H9 (cell line): ENCODE data around the gene TPCN2. TPM values are rescaled to one million over a fixed set of nuclear protein-coding genes. Genes with fewer than 3 reads are reported as not detected.

ENCODE experiments used
- DNase-seq: peaks from one replicate; pipeline ENCODE4 v3.0.0-alpha.2; 2017
- H2AFZ ChIP-seq: one replicate; pipeline ENCODE4 v1.6.1; 2013; ENCODE audit warnings: mild to moderate bottlenecking, low read length, control low read depth, moderate library complexity
- H2AK5ac ChIP-seq: 2 replicates; pipeline ENCODE4 v1.6.1; 2013; ENCODE audit warnings: low read length, control low read depth, mixed read lengths; ENCODE audit not compliant: insufficient read length
- H2BK120ac ChIP-seq: one replicate; pipeline ENCODE4 v1.6.1; 2013; ENCODE audit warnings: low read depth, mild to moderate bottlenecking, low read length, control low read depth, inconsistent platforms; ENCODE audit not compliant: poor library complexity, severe bottlenecking
- H2BK12ac ChIP-seq: 2 replicates; pipeline ENCODE4 v1.6.1; 2013; ENCODE audit warnings: low read length, control low read depth, mixed read lengths, low read depth; ENCODE audit not compliant: insufficient read length
- H2BK15ac ChIP-seq: 2 replicates; pipeline ENCODE4 v1.6.1; 2013; ENCODE audit warnings: low read depth, low read length, control low read depth
- H2BK20ac ChIP-seq: one replicate; pipeline ENCODE4 v1.6.1; 2013; ENCODE audit warnings: low read depth, mild to moderate bottlenecking, low read length, control low read depth, inconsistent platforms; ENCODE audit not compliant: poor library complexity, severe bottlenecking
- H2BK5ac ChIP-seq: 2 replicates; pipeline ENCODE4 v1.6.1; 2013; ENCODE audit warnings: low read length, control low read depth, mixed read lengths; ENCODE audit not compliant: insufficient read length
- H3K14ac ChIP-seq: 2 replicates; pipeline ENCODE4 v1.6.1; 2013; ENCODE audit warnings: low read length, control low read depth; ENCODE audit not compliant: insufficient read depth
- H3K18ac ChIP-seq: 2 replicates; pipeline ENCODE4 v1.6.1; 2013; ENCODE audit warnings: low read depth, mild to moderate bottlenecking, mixed read lengths, low read length, control low read depth; ENCODE audit not compliant: insufficient read length
- H3K23ac ChIP-seq: 2 replicates; pipeline ENCODE4 v1.6.1; 2013; ENCODE audit warnings: low read length, control low read depth, mixed read lengths, low read depth; ENCODE audit not compliant: insufficient read length
- H3K23me2 ChIP-seq: 2 replicates; pipeline ENCODE4 v1.6.1; 2013; ENCODE audit warnings: low read depth, mild to moderate bottlenecking, mixed read lengths, low read length, control low read depth; ENCODE audit not compliant: insufficient read length, poor library complexity, severe bottlenecking
- H3K27ac ChIP-seq: 2 replicates; pipeline ENCODE4 v1.5.1; 2013; ENCODE audit warnings: low read length, control low read depth, mixed read lengths, low read depth; ENCODE audit not compliant: insufficient read length
- H3K27me3 ChIP-seq: 2 replicates; pipeline ENCODE4 v1.6.1; 2013; ENCODE audit warnings: low read length, control low read depth, inconsistent platforms; ENCODE audit not compliant: insufficient read depth
- H3K4ac ChIP-seq: 2 replicates; pipeline ENCODE4 v1.6.1; 2013; ENCODE audit warnings: low read depth, mild to moderate bottlenecking, control low read depth, inconsistent platforms, low read length, moderate library complexity
- H3K4me1 ChIP-seq: 2 replicates; pipeline ENCODE4 v1.6.1; 2013; ENCODE audit warnings: low read length, control low read depth, inconsistent platforms; ENCODE audit not compliant: insufficient read depth
- H3K4me2 ChIP-seq: 2 replicates; pipeline ENCODE4 v1.6.1; 2013; ENCODE audit warnings: low read length, control low read depth, mixed read lengths; ENCODE audit not compliant: insufficient read length, insufficient read depth
- H3K56ac ChIP-seq: 2 replicates; pipeline ENCODE4 v1.6.1; 2013; ENCODE audit warnings: low read depth, mild to moderate bottlenecking, mixed read lengths, low read length, control low read depth; ENCODE audit not compliant: insufficient read length
- H3K79me1 ChIP-seq: 2 replicates; pipeline ENCODE4 v1.6.1; 2013; ENCODE audit warnings: low read depth, mild to moderate bottlenecking, moderate library complexity, low read length, control low read depth, inconsistent platforms; ENCODE audit not compliant: insufficient read depth, poor library complexity, severe bottlenecking
- H3K79me2 ChIP-seq: 2 replicates; pipeline ENCODE4 v1.6.1; 2013; ENCODE audit warnings: low read length, control low read depth, inconsistent platforms; ENCODE audit not compliant: insufficient read depth
- H3K9ac ChIP-seq: 2 replicates; pipeline ENCODE4 v1.6.1; 2013; ENCODE audit warnings: low read length, control low read depth, mixed read lengths; ENCODE audit not compliant: insufficient read length; ENCODE audit errors: extremely low read depth
- H3K9me3 ChIP-seq: one replicate; pipeline ENCODE4 v1.6.1; 2013; ENCODE audit warnings: low read depth, low read length, inconsistent platforms; ENCODE audit not compliant: control insufficient read depth
- H3T11ph ChIP-seq: one replicate; pipeline ENCODE4 v1.6.1; 2013; ENCODE audit warnings: mild to moderate bottlenecking, low read length, control low read depth, inconsistent platforms
- H4K20me1 ChIP-seq: one replicate; pipeline ENCODE4 v1.6.1; 2013; ENCODE audit not compliant: control insufficient read depth, insufficient read length, insufficient read depth
- H4K5ac ChIP-seq: 2 replicates; pipeline ENCODE4 v1.6.1; 2013; ENCODE audit warnings: low read depth, mild to moderate bottlenecking, mixed read lengths, low read length, control low read depth; ENCODE audit not compliant: insufficient read length
- H4K8ac ChIP-seq: replicated peaks from 2 replicates; pipeline ENCODE4 v1.6.1; 2013; ENCODE audit warnings: low read length, control low read depth, mixed read lengths, low read depth; ENCODE audit not compliant: insufficient read length
- H4K91ac ChIP-seq: 2 replicates; pipeline ENCODE4 v1.6.1; 2013; ENCODE audit warnings: low read depth, mild to moderate bottlenecking, moderate library complexity, mixed read lengths, low read length, control low read depth; ENCODE audit not compliant: insufficient read length
- H3K27ac Mint-ChIP-seq, 3 experiments: 2 replicates in 2 of 3; 3 replicates in 1 of 3; pipeline ENCODE4 v1.8.0; 2020 to 2021; ENCODE audit warnings: mixed read lengths in 3 of 3, mild to moderate bottlenecking in 1 of 3, moderate library complexity in 1 of 3
- H3K27me3 Mint-ChIP-seq: 2 replicates; pipeline ENCODE4 v1.8.0; 2021; ENCODE audit warnings: low read depth, mild to moderate bottlenecking, moderate library complexity, mixed read lengths
- H3K36me3 Mint-ChIP-seq, 3 experiments: 2 replicates in 2 of 3; 3 replicates in 1 of 3; pipeline ENCODE4 v1.8.0; 2020 to 2021; ENCODE audit warnings: low read depth in 3 of 3, mixed read lengths in 3 of 3; ENCODE audit not compliant: insufficient read depth in 1 of 3
- H3K4me1 Mint-ChIP-seq, 2 experiments: 2 replicates each; pipeline ENCODE4 v1.8.0; 2020; ENCODE audit warnings: mixed read lengths in 2 of 2
- H3K4me3 Mint-ChIP-seq, 2 experiments: 2 replicates in 1 of 2; 3 replicates in 1 of 2; pipeline ENCODE4 v1.8.0; 2020 to 2021; ENCODE audit warnings: mild to moderate bottlenecking in 2 of 2, mixed read lengths in 2 of 2, moderate library complexity in 1 of 2
- H3K9me3 Mint-ChIP-seq, 2 experiments: 2 replicates in 1 of 2; 3 replicates in 1 of 2; pipeline ENCODE4 v1.8.0; 2020; ENCODE audit warnings: mild to moderate bottlenecking in 2 of 2, mixed read lengths in 2 of 2, moderate library complexity in 1 of 2
- CTCF ChIP-seq: fragments of 200-600 bp; sonication (generic); conservative IDR thresholded peaks from 3 replicates; pipeline ENCODE4 v1.8.0; 2021; ENCODE audit warnings: antibody characterized with exemption, mild to moderate bottlenecking
- WGBS: extraction: QIAGEN DNeasy Blood & Tissue Kit; methylation state at CpG from one replicate; pipeline ENCODE4 v1.1.7; 2013; ENCODE audit warnings: missing lambda C conversion rate, low lambda C conversion rate, mixed read lengths; ENCODE audit not compliant: insufficient read length; ENCODE audit errors: extremely low coverage; 5-methylcytosine and 5-hydroxymethylcytosine counted together
- total RNA-seq: library from RNA; stranded (reverse); gene quantifications from 2 replicates; pipeline ENCODE4 v1.2.1, GENCODE V29; 2021

Gene TPCN2
- total RNA-seq, 1 experiment from 2014 or later = 16.8 TPM

- Histone ChIP-seq H3K56ac (no peak overlapping the region), H3K4me2 (no peak overlapping the region), H3K9me3 (peaks cover 10% of the 10 kb centered on the region), H2BK15ac (no peak overlapping the region), H3K23me2 (no peaks in the 10 kb centered on the region), H3K79me1 (no peaks in the 10 kb centered on the region), H4K5ac (no peak overlapping the region), H3K27ac (no peak overlapping the region), H3K18ac (no peak overlapping the region), H4K20me1 (no peaks in the 10 kb centered on the region), H3K4ac (no peak overlapping the region), H3K9ac (no peak overlapping the region), H2BK20ac (no peak overlapping the region), H3K23ac (no peak overlapping the region), H3T11ph (no peak overlapping the region), H2BK5ac (no peak overlapping the region), H2AFZ (no peak overlapping the region), H3K14ac (no peak overlapping the region), H4K8ac (no peak overlapping the region), H4K91ac (no peak overlapping the region), H3K4me1 (no peaks in the 10 kb centered on the region), H2AK5ac (no peak overlapping the region), H3K27me3 (no peaks in the 10 kb centered on the region), H3K79me2 (no peaks in the 10 kb centered on the region), H2BK120ac (no peak overlapping the region), H2BK12ac (no peak overlapping the region)
- H3K36me3 Mint-ChIP-seq = peaks cover 15 to 28% (median 15%) of the 10 kb centered on the region in 3 experiments; a peak in 5 of 7 replicates
- H3K9me3 Mint-ChIP-seq = peaks cover 27 to 30% of the 10 kb centered on the region in 2 experiments
- H3K4me3 Mint-ChIP-seq = no peak overlapping the region
- WGBS = no CpG with 5 or more reads among the region's 7 CpGs
- peak; percentile 18 for DNase-seq
- peaks cover 6% of the 10 kb centered on the region for H3K27me3 Mint-ChIP-seq
- H3K27ac Mint-ChIP-seq = no peak overlapping the region
- peaks cover 5 to 10% of the 10 kb centered on the region in 2 experiments for H3K4me1 Mint-ChIP-seq
- TF ChIP-seq CTCF = no peak
Measured at GRCh38 chr11:69129647-69130046, 80.9 kb downstream of the TPCN2 start.
